ENCODE measurements around the gene TPM4.
"Not testable (repeated sequence)": the region's sequence is repeated elsewhere in the genome, so short reads cannot be mapped to it uniquely, and the experiment has no call there.

- not testable (repeated sequence) for TF ChIP-seq CTCF, POLR2A (IDR thresholded peaks at IDR 0.05)
Observed at GRCh38 chr19:16099314-16099965, 23.1 kb downstream of the TPM4 start.

Data from thyroid gland (tissue), 4 donors.